Measurements from ENCODE around the gene POLR2L.

- TF ChIP-seq CTCF (IDR thresholded peaks at IDR 0.05) (no peak), EZH2 (IDR thresholded peaks at IDR 0.05; ENCODE audit: borderline replicate concordance, insufficient read depth, low read depth, low read length, poor library complexity, severe bottlenecking) (no peak)
Observed at GRCh38 chr11:803770-804598, 38.3 kb downstream of the POLR2L start.
